GM13977 (cell line): ENCODE measurements around the gene FAM13C.
"Not testable (repeated sequence)": the region's sequence is repeated elsewhere in the genome, so short reads cannot be mapped to it uniquely, and the experiment has no call there.

Experiments
- DNase-seq: peaks from one replicate; pipeline ENCODE4 v3.0.0; 2012; ENCODE audit warnings: low spot score
- in situ Hi-C: fragments of 300-500 bp; cut with MboI; formaldehyde crosslinking; loops from one replicate; pipeline ENCODE4 v1.12.0; 2022; ENCODE audit warnings: low sequenced_read_pairs, low pct_unique_long_range_greater_than_20kb, mixed read lengths, inconsistent platforms; ENCODE audit not compliant: unreplicated experiment
- TF ChIP-seq, protein P1 (sequence below): IDR thresholded peaks from 2 replicates; pipeline ENCODE4 v1.5.1; 2012; ENCODE audit warnings: mild to moderate bottlenecking, control low read depth; ENCODE audit not compliant: insufficient read depth; ENCODE audit errors: extremely low read depth, missing control alignments

Gene FAM13C

DNA sequence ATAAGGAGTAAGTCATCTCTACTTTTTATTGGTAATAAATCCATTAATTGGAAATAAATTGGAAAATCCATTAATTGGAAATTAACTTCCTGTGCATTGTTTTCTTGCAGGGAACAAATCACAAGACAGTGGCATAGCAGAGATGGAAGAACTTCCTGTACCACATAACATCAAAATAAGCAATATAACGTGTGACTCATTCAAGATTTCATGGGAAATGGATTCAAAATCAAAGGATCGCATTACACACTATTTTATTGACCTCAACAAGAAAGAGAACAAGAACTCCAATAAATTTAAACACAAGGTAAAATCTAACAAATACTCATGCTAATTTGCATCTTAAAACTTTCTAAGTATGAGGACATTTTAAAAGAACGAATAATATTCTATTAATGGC is 128.2 kb downstream of the FAM13C start:
- in situ Hi-C loops, result loop anchor here (25.0 kb wide), 1 partner anchor 378 kb away; no protein-coding TSS in a partner anchor
- no peak for DNase-seq
- TF ChIP-seq, protein P1, sequence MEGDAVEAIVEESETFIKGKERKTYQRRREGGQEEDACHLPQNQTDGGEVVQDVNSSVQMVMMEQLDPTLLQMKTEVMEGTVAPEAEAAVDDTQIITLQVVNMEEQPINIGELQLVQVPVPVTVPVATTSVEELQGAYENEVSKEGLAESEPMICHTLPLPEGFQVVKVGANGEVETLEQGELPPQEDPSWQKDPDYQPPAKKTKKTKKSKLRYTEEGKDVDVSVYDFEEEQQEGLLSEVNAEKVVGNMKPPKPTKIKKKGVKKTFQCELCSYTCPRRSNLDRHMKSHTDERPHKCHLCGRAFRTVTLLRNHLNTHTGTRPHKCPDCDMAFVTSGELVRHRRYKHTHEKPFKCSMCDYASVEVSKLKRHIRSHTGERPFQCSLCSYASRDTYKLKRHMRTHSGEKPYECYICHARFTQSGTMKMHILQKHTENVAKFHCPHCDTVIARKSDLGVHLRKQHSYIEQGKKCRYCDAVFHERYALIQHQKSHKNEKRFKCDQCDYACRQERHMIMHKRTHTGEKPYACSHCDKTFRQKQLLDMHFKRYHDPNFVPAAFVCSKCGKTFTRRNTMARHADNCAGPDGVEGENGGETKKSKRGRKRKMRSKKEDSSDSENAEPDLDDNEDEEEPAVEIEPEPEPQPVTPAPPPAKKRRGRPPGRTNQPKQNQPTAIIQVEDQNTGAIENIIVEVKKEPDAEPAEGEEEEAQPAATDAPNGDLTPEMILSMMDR, result no peak

DNA sequence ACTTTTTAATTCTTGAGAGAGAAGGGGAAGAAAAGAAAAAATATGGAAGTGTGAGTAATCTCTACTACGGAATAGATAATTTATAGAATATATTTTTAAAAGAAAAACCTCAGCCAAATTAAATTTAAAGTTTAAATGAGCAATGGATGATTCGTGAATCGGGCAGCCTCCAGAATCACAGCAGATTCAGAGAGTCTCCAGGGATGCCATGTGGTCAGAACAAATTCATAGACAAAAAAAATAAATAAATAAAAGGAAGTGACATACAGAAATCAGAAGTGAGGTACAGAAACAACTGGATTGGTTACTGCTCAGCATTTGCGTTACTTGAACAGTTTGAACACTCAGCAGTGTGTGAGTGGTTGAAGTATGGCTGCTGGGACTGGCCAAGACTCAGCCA is 132.9 kb downstream of the FAM13C start:
- in situ Hi-C loops, result loop anchor here (25.0 kb wide), 1 partner anchor 383 kb away; no protein-coding TSS in a partner anchor
- DNase-seq, result no peak
- TF ChIP-seq, protein P1, result no peak

GRCh38 chr10:59227136-59227673 is 135.1 kb downstream of the FAM13C start:
- DNase-seq, result no peak
- TF ChIP-seq, protein P1, result no peak
- in situ Hi-C loops, result loop anchor here (25.0 kb wide), 1 partner anchor 385 kb away; no protein-coding TSS in a partner anchor

GRCh38 chr10:59225211-59225610 is 137.1 kb downstream of the FAM13C start:
- TF ChIP-seq, protein P1, result no peak
- in situ Hi-C loops, result loop anchor here (25.0 kb wide), 1 partner anchor 387 kb away; no protein-coding TSS in a partner anchor
- DNase-seq, result no peak

GRCh38 chr10:59223597-59223996 is 138.8 kb downstream of the FAM13C start:
- in situ Hi-C loops, result not testable (repeated sequence)

DNA sequence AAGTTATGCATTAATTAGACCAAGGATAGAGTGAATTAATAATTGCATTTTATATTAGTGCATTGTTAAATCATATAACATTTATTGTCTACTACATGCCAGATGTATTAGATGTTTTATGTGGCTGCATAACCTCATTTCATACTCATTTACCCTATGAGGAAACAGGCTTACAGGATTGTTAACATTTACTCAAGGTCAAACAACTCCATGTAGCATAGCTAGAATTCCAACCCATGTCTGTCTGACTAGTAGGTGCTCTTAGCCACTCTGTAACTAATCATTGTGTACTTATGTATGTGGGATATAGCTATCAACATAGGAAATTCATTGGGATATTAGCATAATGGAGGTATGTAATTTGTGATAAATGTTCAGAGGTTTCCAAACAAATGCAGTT is 139.6 kb downstream of the FAM13C start:
- in situ Hi-C loops, result no loop called here
- TF ChIP-seq, protein P1, result no peak
- no peak for DNase-seq

More at GRCh38 chr10:59223597-59223996, 138.8 kb downstream of the FAM13C start:
- DNase-seq, result not testable (repeated sequence)

DNA sequence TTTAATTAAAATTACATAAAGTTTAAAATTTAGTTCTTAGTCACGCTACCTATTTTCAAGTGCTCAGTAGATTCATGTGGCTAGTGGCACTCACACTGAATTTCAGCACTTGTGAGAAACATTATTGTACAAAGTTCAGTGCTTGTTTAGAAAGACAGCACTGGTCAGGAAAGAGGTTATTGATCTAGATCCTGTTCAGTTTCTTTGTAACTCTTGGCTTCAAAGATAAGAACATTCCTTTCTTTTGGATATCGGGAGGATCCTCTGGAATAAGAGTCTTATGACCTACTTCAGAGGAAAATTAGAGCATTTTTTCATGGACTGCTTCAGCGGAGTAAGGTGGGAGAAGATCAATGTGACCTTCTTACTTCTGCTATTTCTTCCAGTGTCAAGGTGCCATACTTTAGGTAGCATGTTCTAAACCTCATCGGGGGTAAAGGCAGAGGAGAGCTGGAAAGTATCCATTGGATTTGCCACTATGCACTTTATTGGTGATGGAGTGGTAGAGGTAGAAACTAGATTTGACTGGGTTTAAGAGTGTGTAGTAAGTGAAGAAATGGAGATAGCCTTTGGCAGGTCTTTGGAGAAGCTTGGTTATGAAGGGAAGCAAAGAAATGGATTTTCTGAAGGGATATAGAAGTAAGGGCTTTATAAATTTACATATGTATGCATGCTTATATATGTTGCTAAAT is 146.0 kb downstream of the FAM13C start:
- TF ChIP-seq, protein P1, result no peak
- in situ Hi-C loops, result no loop called here
- no peak for DNase-seq
